ENCODE measurements around the gene NDUFV2. TPM values are rescaled to one million over a fixed set of nuclear protein-coding genes. Genes with fewer than 3 reads are reported as not detected.

The NDUFV2 gene
- total RNA-seq, 1 experiment from 2014 or later: 155 TPM

- DNase-seq (ENCODE audit: low read depth): no peak
These were observed 15.7 kb downstream of the NDUFV2 start for GRCh38 chr18:9117980-9118841.

- DNase-seq (ENCODE audit: low read depth): no peak
These were observed 18.3 kb downstream of the NDUFV2 start for GRCh38 chr18:9120796-9121195.

DNA sequence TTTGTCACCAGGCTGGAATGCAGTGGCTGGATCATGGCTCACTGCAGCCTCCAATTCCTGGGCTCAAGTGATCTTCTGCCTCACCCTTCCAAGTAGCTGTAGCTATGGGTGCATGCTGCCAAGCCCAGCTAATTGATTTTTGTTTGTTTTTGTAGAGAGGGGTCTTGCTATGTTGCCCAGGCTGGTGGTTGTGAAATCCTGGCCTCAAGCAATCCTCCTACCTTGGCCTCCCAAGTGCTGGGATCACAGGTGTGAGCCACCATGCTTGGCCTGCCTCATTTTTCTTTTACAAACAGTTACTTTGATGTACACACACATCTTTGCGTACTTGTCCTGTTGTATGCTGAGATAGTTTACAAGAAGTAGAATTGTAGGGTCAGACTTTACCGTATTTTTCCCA is 21.0 kb downstream of the NDUFV2 start:
- no peak for DNase-seq (ENCODE audit: low read depth)

DNA sequence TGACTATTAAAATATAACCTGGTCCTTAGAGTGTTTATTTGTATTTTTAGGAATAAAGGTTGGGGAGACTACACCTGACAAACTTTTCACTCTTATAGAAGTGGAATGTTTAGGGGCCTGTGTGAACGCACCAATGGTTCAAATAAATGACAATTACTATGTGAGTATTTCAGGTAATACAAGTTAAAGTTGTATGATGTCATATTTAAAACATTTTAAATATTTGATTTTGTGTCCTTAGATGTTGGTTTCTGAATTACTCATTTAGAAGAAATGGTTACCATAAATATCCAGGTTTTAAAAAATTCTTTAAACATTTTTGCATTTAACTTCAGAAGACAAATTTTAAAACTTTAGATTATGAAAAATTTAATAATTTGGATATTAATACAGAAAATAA is 22.3 kb downstream of the NDUFV2 start:
- DNase-seq (ENCODE audit: low read depth): no peak

GRCh38 chr18:9126337-9126736 is 23.8 kb downstream of the NDUFV2 start:
- DNase-seq (ENCODE audit: low read depth): no peak

GRCh38 chr18:9130195-9130594 is 27.7 kb downstream of the NDUFV2 start:
- DNase-seq (ENCODE audit: low read depth): no peak

DNA sequence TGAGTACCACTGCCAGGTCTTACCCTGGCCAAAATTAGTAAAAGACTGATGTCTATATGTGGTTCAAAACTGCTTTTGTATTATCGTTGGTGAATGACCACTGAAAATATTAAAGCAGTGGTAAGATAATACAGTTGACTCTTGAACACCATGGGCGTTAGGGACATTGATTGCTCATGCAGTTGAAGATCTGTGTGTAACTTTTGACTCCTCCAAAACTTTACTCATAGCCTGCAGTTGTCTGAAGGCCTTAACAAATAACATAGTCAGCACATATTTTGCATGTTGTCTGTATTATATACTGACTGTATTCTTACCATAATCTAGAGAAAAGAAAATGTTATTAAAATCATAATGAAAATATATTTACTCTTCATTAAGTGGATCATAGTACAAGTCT is 28.3 kb downstream of the NDUFV2 start:
- no peak for DNase-seq (ENCODE audit: low read depth)

DNA sequence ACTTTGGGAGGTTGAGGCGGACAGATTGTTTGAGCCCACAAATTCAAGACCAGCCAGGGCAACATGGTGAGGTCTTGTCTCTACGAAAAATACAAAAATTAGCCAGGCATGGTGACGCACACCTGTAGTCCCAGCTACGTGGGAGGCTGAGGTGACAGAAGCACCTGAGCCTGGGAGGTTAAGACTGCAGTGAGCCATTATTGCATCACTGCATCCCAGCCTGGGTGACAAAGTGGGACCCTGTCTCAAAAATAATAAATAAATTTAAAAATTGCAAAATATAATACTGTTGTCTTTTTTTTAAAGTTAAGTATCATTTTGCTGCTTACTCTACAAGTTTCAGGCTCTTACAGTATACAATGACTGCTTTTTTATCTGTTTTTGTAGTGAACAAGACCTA is 30.1 kb downstream of the NDUFV2 start:
- no peak for DNase-seq (ENCODE audit: low read depth)

- no peak for DNase-seq (ENCODE audit: low read depth)
These were observed 30.7 kb downstream of the NDUFV2 start for GRCh38 chr18:9133225-9133624.

DNA sequence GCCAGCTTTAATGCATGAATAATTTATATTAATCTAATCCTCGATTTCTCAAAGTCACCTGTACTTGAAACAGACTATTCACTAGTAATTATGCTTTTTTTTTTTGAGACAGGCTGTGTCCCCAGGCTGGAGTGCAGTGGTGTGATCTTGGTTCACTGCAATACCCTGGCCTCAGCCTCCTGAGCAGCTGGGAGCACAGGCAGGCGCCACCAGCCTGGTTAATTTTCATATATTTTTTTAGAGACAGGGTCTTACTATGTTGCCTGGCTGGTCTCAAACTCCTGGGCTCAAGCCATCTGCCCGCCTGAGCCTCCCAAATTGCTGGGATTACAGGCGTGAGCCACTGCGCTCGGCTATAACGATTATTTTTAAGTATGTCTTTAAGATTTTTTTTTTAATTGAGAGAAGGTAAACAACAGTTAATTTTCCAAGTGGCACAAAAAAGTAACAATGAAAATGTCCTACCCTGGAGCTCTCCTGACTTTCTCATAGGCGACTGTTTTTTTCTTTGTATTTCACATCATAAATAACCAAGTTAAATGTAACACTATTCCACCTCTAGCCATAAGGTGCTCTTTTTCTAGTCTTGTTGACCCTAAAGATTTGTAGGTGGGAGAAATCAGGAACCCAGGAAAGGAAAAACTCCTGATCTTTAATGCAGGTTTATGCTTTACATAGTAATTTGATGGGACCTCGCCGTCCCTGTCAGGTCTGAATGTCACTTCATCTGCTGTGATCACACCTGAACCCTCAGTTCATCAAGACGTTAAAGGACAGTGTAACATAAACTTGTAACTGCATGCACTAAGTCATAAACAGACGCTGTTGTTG is 32.8 kb downstream of the NDUFV2 start:
- no peak for DNase-seq (ENCODE audit: low read depth)

DNA sequence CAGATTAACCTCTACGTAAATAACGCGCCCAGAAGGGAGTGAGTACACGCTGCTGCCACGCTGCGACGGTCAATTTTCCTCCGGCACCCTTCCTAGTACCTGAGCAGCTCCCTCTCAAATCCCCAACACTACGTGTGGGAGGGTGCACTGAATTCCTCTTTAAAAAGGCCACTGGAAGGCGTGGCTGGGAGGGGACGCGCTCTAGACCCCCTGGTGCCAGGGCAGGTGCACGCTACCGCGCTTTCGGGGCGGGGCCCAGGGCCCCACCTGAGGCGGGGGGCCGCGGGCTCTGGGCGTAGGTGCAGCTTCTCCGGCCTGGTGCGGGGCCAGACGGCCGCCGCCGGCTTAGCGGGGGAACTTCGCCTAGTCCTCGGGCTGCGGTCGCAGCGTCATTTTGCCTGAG is 33.4 kb downstream of the NDUFV2 start:
- DNase-seq (ENCODE audit: low read depth): no peak

DNA sequence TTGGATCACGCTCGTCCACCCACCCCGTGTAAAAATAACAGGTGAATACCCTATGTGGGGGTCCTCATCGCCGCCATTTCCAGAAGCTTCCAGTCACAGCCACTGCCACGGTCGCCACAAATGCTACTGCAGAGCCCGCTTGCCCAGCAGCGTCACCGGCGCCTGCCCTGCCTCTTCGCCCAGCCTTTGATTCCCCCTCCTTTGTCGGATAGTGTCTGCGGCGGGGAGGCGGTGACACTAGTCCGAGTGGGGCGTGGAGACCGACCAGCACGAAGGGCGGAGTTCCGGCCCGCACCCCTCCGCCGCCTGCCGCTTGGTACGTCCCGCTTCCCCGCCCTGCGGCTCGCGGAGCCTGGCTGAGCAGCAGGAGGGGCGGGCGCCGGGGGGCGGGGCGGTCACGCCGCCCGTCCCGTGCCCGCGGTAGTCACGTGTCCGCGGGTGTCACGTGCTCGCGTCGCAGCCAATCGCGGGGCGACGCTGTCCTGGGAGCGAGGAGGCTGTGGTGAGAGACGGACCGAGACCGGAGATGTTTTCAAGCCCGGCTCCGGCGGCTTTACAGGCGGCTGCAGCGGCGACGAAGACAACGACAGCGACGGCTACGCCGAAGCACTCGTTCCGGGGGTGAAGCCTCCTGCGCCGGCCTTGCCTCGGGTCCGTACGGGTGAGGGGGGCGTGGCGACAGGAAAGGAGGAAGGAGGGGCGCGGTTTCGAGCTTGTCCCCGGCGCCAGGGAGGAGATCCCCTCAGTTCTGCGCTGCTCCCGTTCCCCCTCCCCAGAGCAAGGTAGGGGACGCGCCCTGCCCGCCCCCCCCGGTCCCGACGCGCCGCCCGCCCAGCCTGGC is 34.0 kb downstream of the NDUFV2 start, which contains the start of gene ANKRD12:
Gene ANKRD12, plus strand, starts transcription at position 467 of the 841 bp plus-strand sequence. CDS start 45,652 bp downstream, outside the sequence.
- peak; percentile 96 for DNase-seq (ENCODE audit: low read depth)

- peak; percentile 71 for DNase-seq (ENCODE audit: low read depth)
These were observed 34.9 kb downstream of the NDUFV2 start for GRCh38 chr18:9137168-9138066.

GRCh38 chr18:9139400-9140039 is 37.0 kb downstream of the NDUFV2 start:
- DNase-seq (ENCODE audit: low read depth): no peak

- no peak for DNase-seq (ENCODE audit: low read depth)
These were observed 37.9 kb downstream of the NDUFV2 start for GRCh38 chr18:9140381-9140780.

- DNase-seq (ENCODE audit: low read depth): no peak
These were observed 38.5 kb downstream of the NDUFV2 start for GRCh38 chr18:9140984-9141383.

- no peak for DNase-seq (ENCODE audit: low read depth)
These were observed 43.7 kb downstream of the NDUFV2 start for GRCh38 chr18:9146224-9146623.

GRCh38 chr18:9147440-9148202 is 45.1 kb downstream of the NDUFV2 start:
- peak; percentile 65 for DNase-seq (ENCODE audit: low read depth)

GRCh38 chr18:9148203-9148552 is 45.7 kb downstream of the NDUFV2 start:
- no peak for DNase-seq (ENCODE audit: low read depth)

- no peak for DNase-seq (ENCODE audit: low read depth)
These were observed 47.6 kb downstream of the NDUFV2 start for GRCh38 chr18:9150121-9150520.
